GM20431 (cell line): ENCODE results near the gene HVCN1.
"Not testable (repeated sequence)": the region's sequence is repeated elsewhere in the genome, so short reads cannot be mapped to it uniquely, and the experiment has no call there.

ENCODE experiments used
- in situ Hi-C: fragments of 300-500 bp; cut with MseI, MboI; formaldehyde crosslinking; loops from one replicate; pipeline ENCODE4 v1.15.0; 2020; ENCODE audit warnings: low sequenced_read_pairs; ENCODE audit not compliant: unreplicated experiment

HVCN1 gene, protein sequence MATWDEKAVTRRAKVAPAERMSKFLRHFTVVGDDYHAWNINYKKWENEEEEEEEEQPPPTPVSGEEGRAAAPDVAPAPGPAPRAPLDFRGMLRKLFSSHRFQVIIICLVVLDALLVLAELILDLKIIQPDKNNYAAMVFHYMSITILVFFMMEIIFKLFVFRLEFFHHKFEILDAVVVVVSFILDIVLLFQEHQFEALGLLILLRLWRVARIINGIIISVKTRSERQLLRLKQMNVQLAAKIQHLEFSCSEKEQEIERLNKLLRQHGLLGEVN

DNA sequence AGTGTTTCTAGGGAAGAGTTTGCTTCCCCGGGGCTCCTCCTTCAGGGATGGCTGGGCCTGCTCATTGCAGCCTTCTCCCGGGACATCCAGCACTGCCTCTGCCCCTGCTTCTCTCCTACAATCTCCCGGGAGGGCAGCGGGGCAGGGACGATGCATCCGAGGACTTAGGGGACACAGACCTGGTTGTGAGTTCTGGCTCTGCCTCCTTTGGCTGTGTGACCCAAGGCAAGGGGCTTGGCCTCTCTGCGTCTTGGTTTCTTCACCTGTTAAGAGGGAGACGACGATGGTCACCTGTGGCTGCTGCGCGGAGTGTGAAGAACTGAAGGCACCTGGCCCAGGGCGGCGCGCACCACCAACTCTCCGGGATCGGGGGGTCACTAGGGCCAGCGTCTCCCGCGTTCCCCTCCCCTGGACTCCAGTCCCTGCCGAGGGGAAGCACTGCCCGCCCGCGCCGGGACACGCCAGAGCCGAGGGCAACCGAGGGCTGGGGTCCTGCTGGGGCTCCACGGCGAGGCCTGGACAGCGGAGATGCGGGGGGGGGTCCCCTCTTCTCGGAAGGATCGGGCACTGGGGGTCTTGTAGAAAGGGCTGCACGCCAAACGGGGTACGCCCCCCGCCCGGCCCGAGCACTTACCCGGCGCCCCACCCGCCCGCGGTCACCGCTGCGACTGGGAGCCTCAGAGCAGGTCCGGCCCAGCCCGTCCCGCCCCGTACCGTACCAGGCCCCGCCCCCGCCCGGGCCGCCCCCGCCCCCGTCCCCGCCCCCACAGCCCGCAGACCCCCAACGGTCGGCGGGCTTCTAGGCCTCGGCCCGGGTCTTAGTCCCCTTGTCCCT, at the start of gene HVCN1:
Gene HVCN1 (minus strand): TSS at position 670 of the 835 bp plus-strand sequence. CDS start 5,870 bp downstream, outside the sequence.
- in situ Hi-C loops: no loop called here

DNA sequence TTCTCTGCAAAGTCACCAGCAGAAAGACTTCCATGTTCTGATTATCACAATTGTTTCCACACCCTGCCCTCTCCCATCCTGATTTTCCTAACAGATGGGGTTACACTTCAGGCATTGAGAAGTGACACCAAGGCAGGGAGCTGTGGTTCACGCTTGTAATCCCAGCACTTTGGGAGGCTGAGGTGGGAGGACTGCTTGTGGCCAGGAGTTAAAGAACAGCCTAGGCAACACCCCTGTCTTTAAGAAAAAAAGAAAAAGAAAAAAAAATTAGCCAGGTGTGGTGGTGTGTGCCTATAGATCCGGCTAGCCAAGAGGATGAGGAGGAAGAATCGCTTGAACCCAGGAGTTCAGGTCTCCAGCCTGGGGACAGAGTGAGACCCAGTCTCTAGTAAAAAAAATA, 48.6 kb upstream of the HVCN1 start:
- in situ Hi-C loops: no loop called here

DNA sequence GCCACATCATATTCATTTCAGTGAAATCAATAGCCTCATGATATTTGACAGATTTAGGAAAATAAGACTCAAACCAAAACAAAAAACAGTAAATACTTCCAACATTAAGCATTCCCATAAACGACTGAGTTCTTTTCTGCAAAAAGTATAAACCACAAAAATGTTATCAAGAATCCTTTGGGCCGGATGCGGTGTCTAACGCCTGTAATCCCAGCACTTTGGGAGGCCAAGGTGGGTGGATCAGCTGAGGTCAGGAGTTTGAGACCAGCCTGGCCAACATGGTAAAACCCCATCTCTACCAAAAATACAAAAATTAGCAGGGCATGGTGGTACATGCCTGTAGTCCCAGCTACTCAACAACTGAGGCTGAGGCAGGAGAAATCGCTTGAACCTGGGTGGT, 48.1 kb upstream of the HVCN1 start:
- in situ Hi-C loops: not testable (repeated sequence)

DNA sequence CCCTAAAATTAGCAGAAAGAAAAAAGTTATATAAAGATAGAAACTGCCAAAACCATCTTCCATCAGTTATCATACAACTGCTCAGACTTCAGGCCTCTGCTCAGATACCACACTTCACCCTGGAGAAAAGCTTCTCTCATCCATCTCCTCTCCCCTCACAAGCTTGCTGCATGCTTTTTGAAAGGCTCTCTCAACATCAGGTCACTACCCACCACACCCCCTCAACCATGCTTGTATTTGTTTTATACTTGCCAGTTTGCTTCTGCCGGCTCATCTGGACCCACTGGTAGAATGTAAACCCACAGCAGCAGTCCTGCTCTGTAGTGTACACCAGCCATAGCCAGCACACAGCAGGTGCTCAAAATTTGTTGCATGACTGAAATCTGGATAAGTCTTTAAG, 45.0 kb upstream of the HVCN1 start:
- in situ Hi-C loops: no loop called here

DNA sequence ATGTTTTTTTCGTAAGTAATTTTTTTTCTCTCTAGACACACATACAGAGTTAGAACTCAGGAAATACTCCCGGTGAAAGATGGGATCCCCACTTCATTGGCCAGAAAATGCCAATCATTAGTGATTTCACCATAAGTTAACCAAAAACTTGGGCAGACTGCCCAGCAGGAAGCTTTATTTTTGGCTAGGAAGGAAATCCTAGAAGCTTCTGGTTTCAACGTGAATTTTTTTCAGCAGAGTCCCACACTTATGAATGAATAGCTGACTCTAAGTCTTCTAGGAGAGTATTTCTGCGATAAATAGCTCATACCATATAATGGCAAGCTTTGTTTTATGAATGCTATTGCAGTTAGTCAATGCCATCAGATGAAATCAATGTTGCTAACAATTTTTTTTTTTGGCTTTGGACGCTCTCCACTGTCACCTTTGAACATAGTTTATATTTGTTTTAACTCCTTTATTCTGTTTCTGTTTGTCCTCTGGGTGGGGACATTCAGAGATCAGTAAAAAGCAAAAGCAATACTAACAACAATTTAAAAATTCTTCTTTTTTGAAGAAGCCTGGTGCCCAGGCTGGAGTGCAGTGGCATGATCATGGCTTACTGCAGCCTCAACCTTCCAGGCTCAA, 44.3 kb upstream of the HVCN1 start:
- in situ Hi-C loops: no loop called here

DNA sequence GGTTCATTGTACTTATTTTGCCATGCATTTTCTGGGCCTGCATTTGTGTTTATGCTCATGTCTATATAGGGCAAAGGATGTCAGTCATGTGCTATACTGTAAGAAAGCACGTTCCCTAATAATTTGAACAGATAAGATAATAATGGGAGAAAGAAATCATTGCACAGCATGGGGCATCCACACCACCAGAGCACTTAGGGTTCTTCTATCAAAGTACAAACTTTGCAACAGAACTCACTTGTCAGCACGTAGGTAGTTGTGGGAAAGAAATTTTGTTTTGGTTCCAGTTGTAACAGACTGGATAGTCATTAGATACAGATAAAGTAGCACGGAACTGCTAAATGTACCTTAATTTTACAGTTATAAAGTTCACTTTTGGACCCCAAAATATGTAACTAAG, 43.7 kb upstream of the HVCN1 start:
- in situ Hi-C loops: no loop called here

DNA sequence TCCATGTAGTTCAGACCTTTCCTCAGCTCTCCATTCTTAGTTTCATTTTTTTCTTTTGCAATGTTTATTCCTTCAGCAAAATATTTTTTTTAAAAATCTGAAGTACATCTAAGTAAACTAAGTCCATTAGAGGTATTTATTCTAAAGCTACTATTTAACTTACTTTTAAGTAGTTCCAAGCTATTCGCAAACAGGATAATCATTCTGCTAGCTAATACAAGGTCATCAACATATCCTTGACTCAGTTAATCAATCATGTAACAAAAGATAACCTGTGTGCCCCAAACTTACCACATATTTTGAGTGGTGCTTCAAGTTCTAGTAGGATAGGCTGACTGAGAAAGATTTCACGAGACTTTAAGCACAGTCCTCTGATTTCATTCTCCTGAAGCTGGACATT, 42.6 kb upstream of the HVCN1 start:
- in situ Hi-C loops: no loop called here

DNA sequence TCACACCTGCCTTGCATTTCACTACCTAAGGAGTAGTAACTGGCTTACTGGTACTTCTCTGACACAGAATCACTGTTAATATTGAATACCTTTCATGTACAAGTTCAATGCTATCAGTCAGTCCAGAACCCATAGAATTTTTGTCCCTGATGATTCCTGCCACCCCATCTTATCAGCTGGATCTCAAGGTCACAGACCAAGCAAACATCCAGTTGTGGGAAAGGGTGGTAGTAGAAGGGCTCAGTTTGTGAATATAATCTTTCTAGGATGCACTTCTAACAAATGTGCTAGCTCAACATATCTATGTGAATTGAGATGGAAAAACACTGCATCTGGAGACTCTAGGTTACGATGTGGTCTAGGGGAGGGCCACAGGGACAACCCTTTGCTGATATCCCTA, 39.7 kb upstream of the HVCN1 start:
- in situ Hi-C loops: no loop called here

DNA sequence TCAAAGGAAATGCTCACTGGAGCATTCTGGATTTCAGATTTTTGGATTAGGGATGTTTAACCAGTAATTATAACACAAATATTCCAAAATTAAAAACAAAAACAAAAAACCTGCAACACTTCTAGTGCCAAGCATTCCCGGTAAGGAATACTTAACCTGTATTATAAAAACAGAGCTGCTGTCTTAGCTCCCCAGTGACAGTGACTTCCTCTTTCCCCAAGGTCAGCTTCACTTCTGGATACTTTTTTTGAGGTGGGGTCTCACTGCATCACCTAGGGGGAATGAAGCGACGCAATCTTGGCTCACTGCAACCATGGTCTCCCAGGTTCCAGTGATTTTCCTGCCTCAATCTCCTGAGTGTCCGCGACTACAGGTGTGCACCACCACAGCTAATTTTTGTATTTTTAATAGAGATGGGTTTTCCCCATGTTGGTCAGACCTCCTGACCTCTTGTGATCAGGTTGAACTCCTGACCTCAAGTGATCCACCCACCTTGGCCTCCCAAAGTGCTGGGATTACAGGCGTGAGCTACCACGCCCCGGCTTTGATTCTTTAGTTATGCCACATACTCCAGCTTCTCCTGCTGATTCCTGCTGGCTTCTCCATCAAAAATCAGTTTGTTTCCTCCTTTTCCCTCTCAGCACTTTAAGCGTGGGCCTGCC, 37.9 kb upstream of the HVCN1 start:
- in situ Hi-C loops: no loop called here

DNA sequence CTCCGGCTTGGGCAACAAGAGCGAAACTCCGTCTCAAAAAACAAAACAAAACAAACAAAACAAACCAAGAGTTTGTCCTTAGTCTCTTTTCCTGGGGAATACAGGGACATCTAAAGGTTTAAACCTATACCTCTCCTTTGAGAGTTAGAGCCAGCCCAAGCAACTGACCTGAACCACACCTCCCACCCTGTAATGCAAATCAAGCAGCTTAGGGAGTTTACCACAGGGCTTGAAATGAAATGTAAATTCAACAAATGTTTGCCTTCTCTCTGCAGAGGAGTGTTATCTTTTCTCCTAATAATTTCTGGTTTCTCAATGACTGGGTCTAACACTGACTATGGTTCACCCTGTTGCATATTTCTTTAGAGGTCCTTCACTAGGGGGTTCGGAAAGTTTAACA, 37.1 kb upstream of the HVCN1 start:
- in situ Hi-C loops: no loop called here

DNA sequence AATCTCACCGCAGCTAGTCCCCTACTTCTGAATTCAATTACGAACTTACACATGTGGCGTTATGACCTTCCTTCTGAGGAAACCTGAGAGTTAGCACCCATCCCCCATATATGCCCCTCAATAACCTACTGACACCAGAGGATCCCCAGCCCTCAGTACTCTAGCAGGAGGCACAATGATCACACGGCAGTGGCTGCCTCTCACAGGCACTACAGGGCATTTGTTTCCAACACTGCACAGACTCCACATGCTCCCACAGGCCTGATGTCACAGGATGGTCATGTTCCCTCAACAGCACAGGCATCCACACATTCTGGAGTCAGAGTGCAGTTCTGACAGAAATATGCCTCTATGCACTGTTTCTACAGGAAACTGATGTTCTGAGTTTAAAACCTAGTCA, 36.4 kb upstream of the HVCN1 start:
- in situ Hi-C loops: no loop called here

DNA sequence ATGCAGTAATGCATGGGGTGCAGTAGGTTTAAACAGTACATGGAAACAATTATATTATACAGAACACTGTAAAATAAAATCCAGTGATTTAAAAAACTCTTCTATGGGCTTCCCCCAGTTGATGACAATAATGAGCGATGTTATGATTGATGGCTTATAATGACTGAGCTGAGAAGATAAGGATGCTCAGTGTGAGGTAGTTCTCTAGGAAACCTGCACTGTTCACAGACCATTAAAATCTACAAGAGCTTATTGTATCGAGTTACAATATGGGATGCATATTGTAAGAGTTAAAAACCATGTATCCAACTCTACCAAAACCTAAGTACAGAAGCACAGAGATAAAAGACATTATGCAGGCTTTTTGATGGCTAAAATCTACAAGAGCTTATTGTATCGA, 34.0 kb upstream of the HVCN1 start:
- in situ Hi-C loops: loop anchor here (25.0 kb wide), 1 partner anchor 114 kb away; the partner anchor contains the start of gene CCDC63

DNA sequence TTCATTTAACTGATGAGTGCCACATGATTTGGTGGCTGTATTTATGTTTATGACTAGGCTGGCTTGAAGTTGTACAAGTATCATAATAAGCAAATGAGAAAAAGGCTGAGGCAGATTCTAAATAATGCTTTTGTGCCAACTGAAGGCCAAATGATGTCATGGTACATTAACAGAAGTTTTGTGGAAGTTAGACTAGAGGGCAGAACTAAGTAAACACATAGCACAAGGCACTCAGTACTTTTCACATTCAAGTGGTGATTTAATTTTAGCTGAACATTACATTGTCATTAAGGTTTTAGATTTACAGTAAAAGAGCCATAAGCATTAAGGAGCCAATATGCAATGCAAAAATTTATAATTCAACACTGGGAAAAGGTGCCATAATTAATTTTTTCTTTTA, 32.7 kb upstream of the HVCN1 start:
- in situ Hi-C loops: loop anchor here (25.0 kb wide), 1 partner anchor 116 kb away; the partner anchor contains the start of gene CCDC63

DNA sequence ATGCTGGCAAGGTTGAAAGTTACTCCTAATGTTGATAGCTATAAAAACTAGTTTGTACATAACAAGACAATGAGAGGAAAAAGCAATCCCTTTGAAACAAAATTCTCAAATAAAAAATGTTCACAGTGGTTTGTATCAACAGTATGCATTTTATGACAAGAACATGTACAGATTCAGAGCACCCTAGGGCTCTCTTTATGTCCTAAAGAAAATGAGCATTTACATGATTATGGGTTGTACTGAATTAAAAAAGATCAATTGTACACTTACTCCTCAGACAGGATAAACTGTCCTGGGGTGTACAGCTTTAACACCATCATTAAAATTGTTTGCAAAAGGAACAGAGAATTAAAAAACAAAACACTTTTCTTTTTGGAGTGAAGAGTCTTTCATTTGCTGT, 31.6 kb upstream of the HVCN1 start:
- in situ Hi-C loops: loop anchor here (25.0 kb wide), 1 partner anchor 117 kb away; the partner anchor contains the start of gene CCDC63

DNA sequence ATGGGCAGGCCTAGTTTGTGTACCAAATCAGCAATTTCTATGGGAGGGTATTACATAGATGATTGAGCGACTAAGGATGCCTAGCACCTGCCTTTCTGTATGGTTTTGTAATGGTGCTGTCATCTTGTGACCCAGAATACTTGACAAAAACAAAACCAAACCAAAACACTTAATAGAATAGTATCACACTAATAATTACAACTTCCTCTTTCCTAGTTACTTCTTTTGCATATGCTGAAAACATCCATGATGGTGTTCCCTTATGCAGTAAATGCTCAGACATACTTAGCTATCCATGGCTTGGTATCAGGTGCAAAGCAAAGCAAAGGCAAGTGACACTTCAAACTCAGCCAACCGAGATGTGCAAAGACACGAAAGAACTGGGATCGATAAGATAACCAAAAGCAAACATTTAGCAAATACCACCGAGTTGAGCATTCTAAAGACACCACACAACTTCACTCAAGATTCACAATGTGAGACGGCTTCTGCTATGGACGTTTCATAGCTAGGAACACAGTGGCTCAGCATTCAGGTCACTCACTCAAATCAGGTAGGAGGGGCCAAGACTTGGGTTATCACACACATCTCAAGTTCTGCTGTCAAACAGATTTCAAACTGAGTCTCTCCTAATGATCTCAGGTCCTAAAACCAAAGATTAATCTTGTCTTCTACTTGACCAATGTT, 29.4 kb upstream of the HVCN1 start:
- in situ Hi-C loops: loop anchor here (25.0 kb wide), 1 partner anchor 119 kb away; the partner anchor contains the start of gene CCDC63

DNA sequence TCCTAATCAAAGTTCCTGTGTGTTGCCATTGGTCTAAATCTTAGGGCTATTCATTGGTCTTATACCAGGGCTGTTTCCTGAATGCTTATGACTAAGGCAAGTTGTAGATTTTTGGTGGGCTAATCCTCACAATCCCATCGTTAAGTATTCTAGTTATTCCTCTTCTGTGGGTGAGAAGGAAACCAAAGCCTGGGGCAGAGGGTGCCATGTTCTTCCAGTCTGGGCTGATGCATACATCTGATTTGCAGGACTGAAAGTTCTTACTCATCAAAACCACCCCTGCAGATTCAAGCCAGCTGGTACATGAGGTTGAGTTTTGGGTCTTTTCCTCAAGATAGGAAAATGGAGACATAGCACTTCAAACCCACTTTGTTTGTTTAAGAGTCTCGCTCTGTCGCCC, 28.1 kb upstream of the HVCN1 start:
- in situ Hi-C loops: loop anchor here (25.0 kb wide), 1 partner anchor 120 kb away; the partner anchor contains the start of gene CCDC63

DNA sequence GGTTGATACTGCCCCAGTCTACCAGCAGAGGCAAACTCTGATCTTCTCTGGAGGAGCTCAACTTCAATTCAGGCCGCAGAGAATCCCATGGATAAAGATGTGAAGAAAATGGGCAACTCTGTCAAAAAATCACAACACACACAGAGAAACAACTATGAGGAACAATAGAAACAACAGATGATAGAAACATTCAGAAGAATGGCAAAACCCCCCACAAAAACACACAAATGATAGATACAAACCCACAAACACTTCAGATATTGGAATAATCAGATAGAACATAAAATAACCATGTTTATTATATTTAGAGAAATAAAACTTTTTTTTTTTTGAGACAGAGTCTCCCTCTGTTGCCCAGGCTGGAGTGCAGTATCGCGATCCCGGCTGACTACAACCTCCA, 20.0 kb upstream of the HVCN1 start:
- in situ Hi-C loops: loop anchor here (25.0 kb wide), 1 partner anchor 128 kb away; the partner anchor contains the start of gene CCDC63

DNA sequence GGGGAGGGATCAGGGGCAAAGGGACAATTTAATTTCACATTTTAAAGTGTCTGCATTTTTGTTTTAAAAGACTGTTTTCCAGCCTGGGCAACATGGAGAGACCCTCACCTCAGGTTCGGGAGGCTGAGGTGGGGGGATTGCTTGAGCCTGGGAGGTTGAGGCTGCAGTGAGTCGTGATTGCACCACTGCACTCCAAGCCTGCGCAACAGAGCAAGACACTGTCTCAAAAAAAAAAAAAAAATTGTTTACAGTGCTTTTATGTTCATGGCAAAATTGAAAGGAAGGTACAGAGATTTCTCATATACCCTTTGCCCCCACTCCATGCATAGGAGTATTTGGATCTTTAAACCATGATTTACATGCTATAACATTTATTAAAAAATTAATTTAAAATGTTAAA, 16.4 kb upstream of the HVCN1 start:
- in situ Hi-C loops: loop anchor here (25.0 kb wide), 1 partner anchor 132 kb away; the partner anchor contains the start of gene CCDC63

DNA sequence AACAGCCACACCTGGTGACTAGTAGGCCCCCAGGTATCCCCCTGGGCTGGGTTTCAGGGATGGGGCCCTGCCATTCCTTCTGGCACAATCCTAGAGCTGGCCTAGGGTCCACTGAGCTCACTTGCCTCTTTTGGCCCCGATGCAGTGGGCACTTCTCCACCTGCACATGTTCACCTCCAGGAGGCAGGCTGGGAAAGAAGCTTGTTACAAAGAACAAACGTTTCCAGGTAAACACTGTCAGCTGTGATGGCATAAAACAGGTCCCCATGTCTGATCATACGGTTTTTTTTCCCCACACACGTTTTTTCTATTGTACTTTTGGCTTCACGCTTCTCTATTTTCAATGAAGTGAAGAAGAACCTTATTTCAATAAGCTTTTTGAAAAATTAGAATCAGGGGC, 15.8 kb upstream of the HVCN1 start:
- in situ Hi-C loops: loop anchor here (25.0 kb wide), 1 partner anchor 133 kb away; the partner anchor contains the start of gene CCDC63
